CD4-positive, alpha-beta T cell (primary cell): Measurements from ENCODE around the gene GDF9. TPM values are rescaled to one million over a fixed set of nuclear protein-coding genes. Genes with fewer than 3 reads are reported as not detected.

Experiments used
- ATAC-seq: fragments of 200-7000 bp; cut with Tn5 transposase; one replicate; pipeline ENCODE4 v1.10.0; 2022; ENCODE audit warnings: mild to moderate bottlenecking; ENCODE audit not compliant: poor library complexity
- CTCF ChIA-PET: fragments of 350-600 bp; sonication (Branson Sonifier 250); formaldehyde crosslinking; loops from one replicate; lab custom pipeline; 2021; ENCODE audit warnings: antibody characterized with exemption, inconsistent platforms; lab: Charles Lee
- POLR2A ChIA-PET: fragments of 350-600 bp; sonication (Branson Sonifier 250); formaldehyde crosslinking; loops from one replicate; lab custom pipeline; 2021; ENCODE audit warnings: antibody characterized with exemption, inconsistent platforms; lab: Charles Lee
- DNase-seq, 14 experiments: peaks; one replicate each; pipeline ENCODE4 v3.0.0-alpha.2; 2013 to 2020; ENCODE audit warnings: mixed read lengths in 2 of 14
- H3K27ac ChIP-seq, 2 donors: one replicate each; pipeline versions ENCODE4 v1.5.1 to v1.7.0; 2013; ENCODE audit warnings: low read length in 2 of 2, low read depth in 1 of 2, mild to moderate bottlenecking in 1 of 2
- H3K27me3 ChIP-seq, 2 experiments: 1 replicate in 1 of 2; 2 replicates in 1 of 2; pipeline versions ENCODE4 v1.6.1 to v1.7.0; 2013; ENCODE audit warnings: low read length in 2 of 2, control low read depth in 1 of 2, mild to moderate bottlenecking in 1 of 2, moderate library complexity in 1 of 2; ENCODE audit not compliant: insufficient read depth in 2 of 2, control insufficient read depth in 1 of 2
- H3K36me3 ChIP-seq: one replicate; pipeline ENCODE4 v1.6.1; 2013; ENCODE audit warnings: low read length, control low read depth; ENCODE audit not compliant: insufficient read depth
- H3K4me1 ChIP-seq: one replicate; pipeline ENCODE4 v1.6.1; 2013; ENCODE audit warnings: low read length, control low read depth; ENCODE audit not compliant: insufficient read depth
- H3K4me3 ChIP-seq: one replicate; pipeline ENCODE4 v1.5.1; 2013; ENCODE audit warnings: mild to moderate bottlenecking, low read length, moderate library complexity
- H3K9me3 ChIP-seq, 2 experiments: 1 replicate in 1 of 2; 2 replicates in 1 of 2; pipeline versions ENCODE4 v1.6.1 to v1.7.0; 2013; ENCODE audit warnings: low read length in 2 of 2, mild to moderate bottlenecking in 2 of 2, control low read depth in 1 of 2, moderate library complexity in 1 of 2; ENCODE audit not compliant: control insufficient read depth in 1 of 2, insufficient read depth in 1 of 2
- H3K27ac Mint-ChIP-seq: one replicate; pipeline ENCODE4 v1.8.0; 2020; ENCODE audit warnings: mixed read lengths
- H3K27me3 Mint-ChIP-seq: one replicate; pipeline ENCODE4 v1.8.0; 2021; ENCODE audit warnings: mixed read lengths
- H3K36me3 Mint-ChIP-seq: one replicate; pipeline ENCODE4 v1.8.0; 2021; ENCODE audit warnings: low read depth, mixed read lengths
- H3K4me1 Mint-ChIP-seq: one replicate; pipeline ENCODE4 v1.8.0; 2021; ENCODE audit warnings: low read depth, mixed read lengths
- H3K4me3 Mint-ChIP-seq: one replicate; pipeline ENCODE4 v1.8.0; 2020; ENCODE audit warnings: mild to moderate bottlenecking, mixed read lengths
- H3K9me3 Mint-ChIP-seq: one replicate; pipeline ENCODE4 v1.8.0; 2020; ENCODE audit warnings: mixed read lengths
- intact Hi-C, 2 experiments: fragments of 100-400 bp; cut with DNase I in 1 of 2; cut with micrococcal nuclease in 1 of 2; formaldehyde crosslinking; loops; one replicate each; pipeline versions ENCODE4 v1.15.1 to v1.9.0; 2023 to 2025; cut with DNase I, micrococcal nuclease
- total RNA-seq, 174 experiments: library from RNA in 2 of 174; stranded (reverse) in 2 of 174; gene quantifications; one replicate each; pipeline ENCODE4 v1.2.3 and lab custom pipeline; 2021 to 2026
- TF ChIP-seq, protein P1 (sequence below): fragments of 200-600 bp; IDR thresholded peaks from one replicate; pipeline ENCODE4 v1.8.0; 2022; ENCODE audit warnings: antibody characterized with exemption, mild to moderate bottlenecking

GDF9 gene
- total RNA-seq, 2 experiments from 2014 or later, result 0.91 to 1.6 TPM

DNA sequence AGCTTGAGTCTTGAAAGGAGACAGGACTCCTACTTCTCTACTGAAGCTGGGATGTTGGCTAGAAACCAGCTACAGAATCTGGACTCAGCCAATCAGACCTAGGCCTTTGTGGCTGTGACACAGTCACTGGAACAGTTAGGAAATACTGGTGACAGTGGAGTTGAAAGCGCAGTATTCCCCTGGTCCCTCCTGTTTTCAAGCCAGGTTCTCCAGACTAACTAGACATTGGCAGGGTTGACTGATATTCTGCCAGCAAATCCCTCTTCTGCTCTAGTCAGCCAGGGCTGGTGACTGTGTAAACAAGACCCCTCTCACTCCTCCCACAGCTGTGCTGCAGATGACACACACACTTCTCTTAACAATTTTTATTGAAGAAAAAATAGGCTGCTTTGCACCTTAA is 44.5 kb downstream of the GDF9 start:
- H3K4me1 ChIP-seq, result peaks cover 28% of the 10 kb centered on the region
- H3K27me3 Mint-ChIP-seq, result peaks cover 59% of the 10 kb centered on the region
- no peaks in the 10 kb centered on the region for H3K9me3 Mint-ChIP-seq
- peaks cover 37 to 41% of the 10 kb centered on the region in 2 experiments for H3K27me3 ChIP-seq
- CTCF ChIA-PET, result no interaction called here
- ATAC-seq (no peak), DNase-seq (no peak)
- no peaks in the 10 kb centered on the region for H3K36me3 ChIP-seq
- H3K4me3 Mint-ChIP-seq, result no peak overlapping the region
- intact Hi-C loops, result loop anchor here (2.0 kb wide), 2 partner anchors 75 to 437 kb away; partner anchors contain the start of gene CCNI2 (in 1 of the 2)
- peaks cover 13% of the 10 kb centered on the region for H3K4me1 Mint-ChIP-seq
- no peak overlapping the region for H3K4me3 ChIP-seq
- H3K36me3 Mint-ChIP-seq, result no peaks in the 10 kb centered on the region
- H3K9me3 ChIP-seq, result peaks cover 0 to 20% of the 10 kb centered on the region in 2 experiments
- TF ChIP-seq, protein P1, sequence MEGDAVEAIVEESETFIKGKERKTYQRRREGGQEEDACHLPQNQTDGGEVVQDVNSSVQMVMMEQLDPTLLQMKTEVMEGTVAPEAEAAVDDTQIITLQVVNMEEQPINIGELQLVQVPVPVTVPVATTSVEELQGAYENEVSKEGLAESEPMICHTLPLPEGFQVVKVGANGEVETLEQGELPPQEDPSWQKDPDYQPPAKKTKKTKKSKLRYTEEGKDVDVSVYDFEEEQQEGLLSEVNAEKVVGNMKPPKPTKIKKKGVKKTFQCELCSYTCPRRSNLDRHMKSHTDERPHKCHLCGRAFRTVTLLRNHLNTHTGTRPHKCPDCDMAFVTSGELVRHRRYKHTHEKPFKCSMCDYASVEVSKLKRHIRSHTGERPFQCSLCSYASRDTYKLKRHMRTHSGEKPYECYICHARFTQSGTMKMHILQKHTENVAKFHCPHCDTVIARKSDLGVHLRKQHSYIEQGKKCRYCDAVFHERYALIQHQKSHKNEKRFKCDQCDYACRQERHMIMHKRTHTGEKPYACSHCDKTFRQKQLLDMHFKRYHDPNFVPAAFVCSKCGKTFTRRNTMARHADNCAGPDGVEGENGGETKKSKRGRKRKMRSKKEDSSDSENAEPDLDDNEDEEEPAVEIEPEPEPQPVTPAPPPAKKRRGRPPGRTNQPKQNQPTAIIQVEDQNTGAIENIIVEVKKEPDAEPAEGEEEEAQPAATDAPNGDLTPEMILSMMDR, result no peak
- no peak overlapping the region for H3K27ac ChIP-seq
- POLR2A ChIA-PET, result no interaction called here
- H3K27ac Mint-ChIP-seq, result no peak overlapping the region

DNA sequence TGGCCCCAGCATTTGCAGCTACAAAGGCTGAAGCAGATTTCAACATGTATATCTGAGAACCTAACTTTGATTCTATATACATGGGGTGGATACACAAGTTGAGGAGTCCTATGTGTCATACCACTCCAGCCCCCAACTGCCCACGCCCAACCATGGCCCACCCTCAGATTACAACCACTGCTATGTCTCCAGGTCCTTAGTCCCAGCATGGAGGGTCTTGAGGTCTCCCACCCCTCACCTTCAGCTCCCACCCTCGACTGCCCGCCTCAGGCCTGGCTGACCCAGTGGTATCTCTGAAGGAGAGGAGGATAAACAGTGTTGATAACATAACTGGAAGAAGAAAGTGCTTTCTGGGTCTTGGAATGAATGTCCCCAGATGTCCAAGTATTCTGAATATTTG is 44.9 kb downstream of the GDF9 start:
- Histone ChIP-seq H3K4me1 (peaks cover 28% of the 10 kb centered on the region), H3K9me3 (peaks cover 0 to 16% of the 10 kb centered on the region in 2 experiments), H3K27me3 (peaks cover 33 to 37% of the 10 kb centered on the region in 2 experiments), H3K27ac (no peak overlapping the region), H3K36me3 (no peaks in the 10 kb centered on the region), H3K4me3 (no peak overlapping the region)
- Mint-ChIP-seq H3K27ac (no peak overlapping the region), H3K4me1 (peaks cover 13% of the 10 kb centered on the region), H3K9me3 (no peaks in the 10 kb centered on the region), H3K36me3 (no peaks in the 10 kb centered on the region), H3K4me3 (no peak overlapping the region), H3K27me3 (peaks cover 55% of the 10 kb centered on the region)
- TF ChIP-seq, protein P1, result no peak
- intact Hi-C loops, result loop anchor here (2.0 kb wide), 2 partner anchors 75 to 437 kb away; partner anchors contain the start of gene CCNI2 (in 1 of the 2)
- POLR2A ChIA-PET, result interaction anchor here (0.7 kb wide), 1 partner anchor 375 kb away, joined by 4 read pairs; no protein-coding TSS in a partner anchor
- ATAC-seq (no peak), DNase-seq (no peak)
- CTCF ChIA-PET, result no interaction called here

DNA sequence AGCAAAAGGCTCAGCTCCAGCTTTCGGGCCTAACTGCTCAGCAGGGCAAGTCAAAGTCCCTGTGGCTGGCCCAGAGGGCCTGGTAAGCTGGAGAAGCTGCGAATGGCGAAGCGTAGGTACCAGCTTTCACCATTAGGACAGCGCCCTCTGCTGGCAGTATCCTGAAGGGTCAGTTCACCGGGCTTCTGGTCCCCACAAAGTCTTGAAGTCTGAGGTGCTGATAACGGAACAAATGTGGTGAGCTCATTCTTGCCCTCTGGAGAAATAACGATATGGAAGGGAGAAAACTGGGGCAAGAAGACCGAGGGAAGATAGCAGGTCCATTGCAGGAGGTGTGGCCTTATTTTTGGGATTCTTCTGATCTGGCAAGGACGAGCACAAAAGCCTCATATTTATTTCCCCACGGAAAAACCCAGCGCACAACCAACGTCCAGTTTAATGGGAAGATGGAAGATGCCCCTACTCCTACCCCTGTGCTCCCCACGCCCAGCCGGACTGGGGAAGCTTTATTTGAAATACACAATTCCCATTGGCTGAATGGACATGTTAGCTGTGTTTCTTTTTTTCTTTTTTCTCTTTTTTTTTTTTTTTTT is 46.0 kb downstream of the GDF9 start:
- Mint-ChIP-seq H3K27ac (no peak overlapping the region), H3K27me3 (peaks cover 50% of the 10 kb centered on the region), H3K9me3 (no peaks in the 10 kb centered on the region), H3K4me3 (peak overlapping the region; percentile 62), H3K36me3 (no peaks in the 10 kb centered on the region), H3K4me1 (peaks cover 13% of the 10 kb centered on the region)
- DNase-seq, result peak; percentile 79 to 94 (median 86)
- Histone ChIP-seq H3K27me3 (peaks cover 27 to 30% of the 10 kb centered on the region in 2 experiments), H3K4me3 (peak overlapping the region; percentile 43), H3K9me3 (peaks cover 0 to 16% of the 10 kb centered on the region in 2 experiments), H3K36me3 (no peaks in the 10 kb centered on the region), H3K27ac (no peak overlapping the region), H3K4me1 (peaks cover 22% of the 10 kb centered on the region)
- TF ChIP-seq, protein P1, result peak; percentile 90
- CTCF ChIA-PET, result interaction anchor here (0.6 to 1.5 kb wide), 19 partner anchors 8 to 1990 kb away, joined by 3 to 10 read pairs (median 4); partner anchors contain the start of genes CCNI2 and SLC22A5
- ATAC-seq, result peak; percentile 79
- intact Hi-C loops, result loop anchor here (1.0 to 2.0 kb wide), 5 partner anchors 73 to 435 kb away; partner anchors contain the start of gene CCNI2 (in 2 of the 2)
- POLR2A ChIA-PET, result interaction anchor here (0.7 to 1.9 kb wide), 5 partner anchors 73 to 434 kb away, joined by 3 to 7 read pairs (median 5); partner anchors contain the start of genes CCNI2 and IRF1
